Trophoblast cell (in vitro differentiated cells and primary cell): ENCODE data around the gene LPP.
A peak's percentile ranks its signal among the peaks of the same experiment; 100 is the strongest.

ENCODE experiments used
- DNase-seq, 2 donors: peaks; one replicate each; pipeline ENCODE4 v3.0.0-alpha.2; 2016
- H2AFZ ChIP-seq: 2 replicates; pipeline ENCODE4 v1.6.1; 2013; ENCODE audit warnings: low read length, moderate library complexity, mild to moderate bottlenecking; ENCODE audit not compliant: insufficient read depth, poor library complexity
- H2AK5ac ChIP-seq: 2 replicates; pipeline ENCODE4 v1.6.1; 2013; ENCODE audit warnings: mild to moderate bottlenecking, low read length
- H2BK120ac ChIP-seq: 2 replicates; pipeline ENCODE4 v1.6.1; 2013; ENCODE audit warnings: low read length, mild to moderate bottlenecking, moderate library complexity; ENCODE audit not compliant: insufficient read depth, poor library complexity
- H2BK12ac ChIP-seq: 2 replicates; pipeline ENCODE4 v1.6.1; 2013; ENCODE audit warnings: mild to moderate bottlenecking, low read length, moderate library complexity
- H2BK5ac ChIP-seq: 2 replicates; pipeline ENCODE4 v1.6.1; 2013; ENCODE audit warnings: low read length, low read depth, moderate library complexity, mild to moderate bottlenecking; ENCODE audit not compliant: poor library complexity
- H3K14ac ChIP-seq: 2 replicates; pipeline ENCODE4 v1.6.1; 2013; ENCODE audit warnings: mild to moderate bottlenecking, low read length
- H3K18ac ChIP-seq: 2 replicates; pipeline ENCODE4 v1.6.1; 2013; ENCODE audit warnings: mild to moderate bottlenecking, low read length
- H3K23ac ChIP-seq: 2 replicates; pipeline ENCODE4 v1.6.1; 2013; ENCODE audit warnings: low read length
- H3K27ac ChIP-seq: 2 replicates; pipeline ENCODE4 v1.5.1; 2013; ENCODE audit warnings: low read depth, mild to moderate bottlenecking, inconsistent platforms, low read length, moderate library complexity
- H3K27me3 ChIP-seq: 2 replicates; pipeline ENCODE4 v1.6.1; 2013; ENCODE audit warnings: inconsistent platforms, mild to moderate bottlenecking, low read length, moderate library complexity; ENCODE audit not compliant: insufficient read depth
- H3K36me3 ChIP-seq, 2 experiments: 1 replicate in 1 of 2; 2 replicates in 1 of 2; pipeline ENCODE4 v1.6.1; 2013; ENCODE audit warnings: low read length in 2 of 2, mild to moderate bottlenecking in 2 of 2, moderate library complexity in 1 of 2; ENCODE audit not compliant: insufficient read depth in 2 of 2, control insufficient read depth in 1 of 2
- H3K4ac ChIP-seq: 2 replicates; pipeline ENCODE4 v1.6.1; 2013; ENCODE audit warnings: low read depth, mild to moderate bottlenecking, low read length, moderate library complexity
- H3K4me1 ChIP-seq, 2 experiments: 1 replicate in 1 of 2; 2 replicates in 1 of 2; pipeline ENCODE4 v1.6.1; 2013; ENCODE audit warnings: low read length in 2 of 2, mild to moderate bottlenecking in 2 of 2, moderate library complexity in 1 of 2; ENCODE audit not compliant: insufficient read depth in 2 of 2, control insufficient read depth in 1 of 2
- H3K4me2 ChIP-seq: 2 replicates; pipeline ENCODE4 v1.6.1; 2013; ENCODE audit warnings: inconsistent platforms, mild to moderate bottlenecking, low read length, moderate library complexity
- H3K4me3 ChIP-seq: 2 replicates; pipeline ENCODE4 v1.5.1; 2013; ENCODE audit warnings: mild to moderate bottlenecking, low read depth, low read length, inconsistent platforms
- H3K79me1 ChIP-seq: one replicate; pipeline ENCODE4 v1.6.1; 2013; ENCODE audit warnings: low read length
- H3K79me2 ChIP-seq: 2 replicates; pipeline ENCODE4 v1.6.1; 2013; ENCODE audit warnings: low read length, mild to moderate bottlenecking; ENCODE audit not compliant: control insufficient read depth, insufficient read depth, poor library complexity
- H3K9ac ChIP-seq: 2 replicates; pipeline ENCODE4 v1.6.1; 2013; ENCODE audit warnings: mild to moderate bottlenecking, low read length
- H3K9me3 ChIP-seq: 2 replicates; pipeline ENCODE4 v1.6.1; 2013; ENCODE audit warnings: low read depth, mild to moderate bottlenecking, control low read depth, inconsistent platforms, low read length; ENCODE audit not compliant: insufficient read depth
- H4K12ac ChIP-seq: 2 replicates; pipeline ENCODE4 v1.6.1; 2013; ENCODE audit warnings: low read depth, mild to moderate bottlenecking, low read length, moderate library complexity
- H4K8ac ChIP-seq: 2 replicates; pipeline ENCODE4 v1.6.1; 2013; ENCODE audit warnings: low read depth, mild to moderate bottlenecking, low read length, moderate library complexity
- H4K91ac ChIP-seq: one replicate; pipeline ENCODE4 v1.6.1; 2013; ENCODE audit warnings: low read depth, mild to moderate bottlenecking, low read length, moderate library complexity
- WGBS: extraction: QIAGEN DNeasy Blood & Tissue Kit; methylation state at CpG from one replicate; pipeline ENCODE4 v1.1.7; 2013; ENCODE audit warnings: missing lambda C conversion rate; ENCODE audit not compliant: insufficient read length, insufficient coverage; ENCODE audit errors: extremely low coverage; 5-methylcytosine and 5-hydroxymethylcytosine counted together

LPP gene

GRCh38 chr3:188259191-188259590 lies 105.2 kb downstream of the LPP start:
- Histone ChIP-seq H3K18ac (no peak overlapping the region), H3K27ac (no peak overlapping the region), H2BK12ac (no peak overlapping the region), H2BK120ac (no peak overlapping the region), H3K79me1 (peaks cover 2% of the 10 kb centered on the region), H4K12ac (no peak overlapping the region), H3K79me2 (peaks cover 1% of the 10 kb centered on the region), H2BK5ac (no peak overlapping the region), H4K91ac (no peak overlapping the region), H3K9me3 (no peaks in the 10 kb centered on the region), H3K4me2 (no peak overlapping the region), H3K36me3 (peaks cover 0 to 2% of the 10 kb centered on the region in 2 experiments), H3K23ac (no peak overlapping the region), H3K4me1 (peaks cover 4 to 5% of the 10 kb centered on the region in 2 experiments), H3K9ac (no peak overlapping the region), H3K14ac (no peak overlapping the region), H2AFZ (no peak overlapping the region), H3K27me3 (no peaks in the 10 kb centered on the region), H4K8ac (no peak overlapping the region), H3K4me3 (no peak overlapping the region), H2AK5ac (no peak overlapping the region), H3K4ac (no peak overlapping the region)
- no CpG with 5 or more reads among the region's 2 CpGs for WGBS
- no peak for DNase-seq

- H2AK5ac ChIP-seq: no peak overlapping the region
- no peak overlapping the region for H2AFZ ChIP-seq
- no peak overlapping the region for H3K27ac ChIP-seq
- no peak overlapping the region for H3K18ac ChIP-seq
- no peak overlapping the region for H4K8ac ChIP-seq
- no peak overlapping the region for H3K23ac ChIP-seq
- no peak overlapping the region for H3K14ac ChIP-seq
- no peak overlapping the region for H3K4me3 ChIP-seq
- no CpG with 5 or more reads among the region's 2 CpGs for WGBS
- H3K4me1 ChIP-seq: peaks cover 4% of the 10 kb centered on the region in 2 experiments
- H2BK120ac ChIP-seq: no peak overlapping the region
- no peak overlapping the region for H3K9ac ChIP-seq
- no peak for DNase-seq
- H3K36me3 ChIP-seq: peaks cover 0 to 2% of the 10 kb centered on the region in 2 experiments
- no peak overlapping the region for H3K4me2 ChIP-seq
- H4K12ac ChIP-seq: no peak overlapping the region
- H3K9me3 ChIP-seq: no peaks in the 10 kb centered on the region
- peaks cover 1% of the 10 kb centered on the region for H3K79me2 ChIP-seq
- no peak overlapping the region for H4K91ac ChIP-seq
- no peak overlapping the region for H2BK12ac ChIP-seq
- no peak overlapping the region for H3K4ac ChIP-seq
- no peak overlapping the region for H2BK5ac ChIP-seq
- H3K27me3 ChIP-seq: no peaks in the 10 kb centered on the region
- peaks cover 2% of the 10 kb centered on the region for H3K79me1 ChIP-seq
These were observed 105.6 kb downstream of the LPP start for GRCh38 chr3:188259596-188259995.

DNA sequence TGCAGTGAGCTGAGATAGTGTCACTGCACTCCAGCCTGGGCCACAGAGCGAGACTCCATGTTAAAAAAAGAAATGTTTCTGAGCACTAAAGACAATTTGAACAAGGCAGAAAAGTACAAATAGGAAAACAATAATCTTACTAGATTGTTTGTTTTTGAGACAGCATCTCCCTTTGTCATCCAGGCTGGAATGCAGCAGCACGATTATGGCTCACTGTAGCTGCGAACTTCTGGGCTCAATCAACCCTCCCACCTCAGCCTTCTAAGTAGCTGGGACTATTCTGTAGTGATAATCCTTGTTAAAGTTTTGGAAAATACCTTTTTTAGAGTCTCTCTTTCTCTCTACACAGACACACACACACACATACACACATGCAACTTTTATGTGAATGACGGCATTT lies 107.1 kb downstream of the LPP start:
- H3K9ac ChIP-seq: no peak overlapping the region
- H3K36me3 ChIP-seq: peaks cover 0 to 2% of the 10 kb centered on the region in 2 experiments
- H3K23ac ChIP-seq: no peak overlapping the region
- no peaks in the 10 kb centered on the region for H3K27me3 ChIP-seq
- peaks cover 5% of the 10 kb centered on the region for H3K79me1 ChIP-seq
- H3K4ac ChIP-seq: no peak overlapping the region
- peaks cover 10 to 11% of the 10 kb centered on the region in 2 experiments for H3K4me1 ChIP-seq
- no CpG with 5 or more reads among the region's 4 CpGs for WGBS
- peak in 1 of 2 donors; percentile 35 for DNase-seq
- no peak overlapping the region for H2BK120ac ChIP-seq
- no peak overlapping the region for H3K4me3 ChIP-seq
- no peak overlapping the region for H2AFZ ChIP-seq
- H3K9me3 ChIP-seq: no peaks in the 10 kb centered on the region
- H4K12ac ChIP-seq: no peak overlapping the region
- no peak overlapping the region for H3K14ac ChIP-seq
- no peak overlapping the region for H2BK12ac ChIP-seq
- no peak overlapping the region for H2BK5ac ChIP-seq
- H3K27ac ChIP-seq: no peak overlapping the region
- no peak overlapping the region for H3K18ac ChIP-seq
- H2AK5ac ChIP-seq: no peak overlapping the region
- H4K8ac ChIP-seq: no peak overlapping the region
- peaks cover 1% of the 10 kb centered on the region for H3K79me2 ChIP-seq
- H4K91ac ChIP-seq: no peak overlapping the region
- no peak overlapping the region for H3K4me2 ChIP-seq

DNA sequence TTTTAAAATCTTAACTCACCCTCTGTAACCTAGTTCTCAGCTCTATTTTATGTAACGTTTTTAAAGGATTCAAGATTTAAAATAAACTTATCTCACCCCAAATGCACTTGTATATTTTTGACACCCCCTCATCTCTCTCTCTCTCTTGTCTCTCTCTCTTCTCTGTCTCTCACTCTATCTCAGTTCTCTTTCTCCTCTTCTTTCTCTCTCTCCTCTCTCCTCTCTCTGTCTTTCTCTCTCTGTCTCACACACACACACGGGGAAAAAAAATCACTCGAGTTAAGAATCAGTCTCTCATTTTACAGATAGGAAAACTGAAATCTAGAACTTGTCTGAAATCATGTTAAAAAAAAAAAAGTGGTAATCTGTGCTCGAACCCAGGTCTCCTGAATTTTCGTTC lies 108.5 kb downstream of the LPP start:
- H2BK120ac ChIP-seq: no peak overlapping the region
- no CpG with 5 or more reads among the region's 5 CpGs for WGBS
- no peak overlapping the region for H3K4me3 ChIP-seq
- H2AK5ac ChIP-seq: no peak overlapping the region
- H3K4me2 ChIP-seq: no peak overlapping the region
- H3K27ac ChIP-seq: no peak overlapping the region
- peaks cover 11% of the 10 kb centered on the region for H3K79me1 ChIP-seq
- peaks cover 3% of the 10 kb centered on the region for H3K79me2 ChIP-seq
- H3K4ac ChIP-seq: no peak overlapping the region
- H2BK5ac ChIP-seq: no peak overlapping the region
- H4K12ac ChIP-seq: no peak overlapping the region
- DNase-seq: no peak
- H2AFZ ChIP-seq: no peak overlapping the region
- no peak overlapping the region for H4K8ac ChIP-seq
- H3K18ac ChIP-seq: no peak overlapping the region
- H4K91ac ChIP-seq: no peak overlapping the region
- H3K23ac ChIP-seq: no peak overlapping the region
- peaks cover 0 to 2% of the 10 kb centered on the region in 2 experiments for H3K36me3 ChIP-seq
- H3K14ac ChIP-seq: no peak overlapping the region
- no peaks in the 10 kb centered on the region for H3K27me3 ChIP-seq
- H3K4me1 ChIP-seq: peaks cover 17 to 22% of the 10 kb centered on the region in 2 experiments
- no peaks in the 10 kb centered on the region for H3K9me3 ChIP-seq
- H3K9ac ChIP-seq: no peak overlapping the region
- H2BK12ac ChIP-seq: no peak overlapping the region
